Spleen (tissue), 11 donors: ENCODE results near the gene PLAAT3. TPM values are rescaled to one million over a fixed set of nuclear protein-coding genes. Genes with fewer than 3 reads are reported as not detected.

ENCODE experiments used
- DNase-seq: peaks from one replicate; pipeline ENCODE4 v3.0.0-alpha.2; 2020
- H3K27ac ChIP-seq, 8 donors: fragments of 200-600 bp; sonication (generic) in 7 of 8; 1 replicate in 4 of 8; 2 replicates in 4 of 8; pipeline versions ENCODE4 v1.5.0 to v1.8.0; 2016 to 2021; ENCODE audit warnings: inconsistent platforms in 4 of 8, mild to moderate bottlenecking in 4 of 8, moderate library complexity in 1 of 8
- H3K27me3 ChIP-seq, 7 donors: fragments of 200-600 bp; sonication (generic) in 6 of 7; replicated peaks in 1 of 7; 1 replicate in 4 of 7; 2 replicates in 3 of 7; pipeline versions ENCODE4 v1.5.0 to v1.8.0; 2016 to 2021; ENCODE audit warnings: inconsistent platforms in 3 of 7, mild to moderate bottlenecking in 1 of 7
- H3K36me3 ChIP-seq, 6 donors: fragments of 200-600 bp; sonication (generic) in 5 of 6; 1 replicate in 4 of 6; 2 replicates in 2 of 6; pipeline versions ENCODE4 v1.5.0 to v1.8.0; 2016 to 2021; ENCODE audit warnings: inconsistent platforms in 2 of 6
- H3K4me1 ChIP-seq, 6 donors: fragments of 200-600 bp; sonication (generic) in 5 of 6; 1 replicate in 3 of 6; 2 replicates in 3 of 6; pipeline versions ENCODE4 v1.5.0 to v1.8.0; 2016 to 2021; ENCODE audit warnings: inconsistent platforms in 3 of 6
- H3K4me3 ChIP-seq, 8 donors: fragments of 200-600 bp; sonication (generic) in 7 of 8; 1 replicate in 4 of 8; 2 replicates in 4 of 8; pipeline versions ENCODE4 v1.5.0 to v1.8.0; 2016 to 2021; ENCODE audit warnings: inconsistent platforms in 4 of 8, mild to moderate bottlenecking in 4 of 8, moderate library complexity in 2 of 8
- H3K9me3 ChIP-seq, 8 donors: fragments of 200-600 bp; sonication (generic) in 7 of 8; 1 replicate in 4 of 8; 2 replicates in 4 of 8; pipeline versions ENCODE4 v1.5.0 to v1.8.0; 2016 to 2021; ENCODE audit warnings: inconsistent platforms in 4 of 8
- POLR2A ChIP-seq, 3 donors: fragments of 450-650 bp; IDR thresholded peaks; one replicate each; pipeline ENCODE4 v1.5.1; 2017; ENCODE audit warnings: antibody characterized with exemption in 3 of 3, mild to moderate bottlenecking in 1 of 3
- POLR2AphosphoS5 ChIP-seq, 3 donors: sonication (generic); formaldehyde crosslinking; IDR thresholded peaks; one replicate each; pipeline ENCODE4 v1.5.1; 2017; ENCODE audit warnings: antibody characterized with exemption in 3 of 3
- WGBS, 5 donors: extraction: QIAGEN DNeasy Blood & Tissue Kit in 3 of 5; methylation state at CpG; one replicate each; pipeline versions ENCODE4 v1.1.5 to v1.1.7; 2013 to 2018; 5-methylcytosine and 5-hydroxymethylcytosine counted together
- intact Hi-C: fragments of 100-400 bp; cut with DNase I; formaldehyde crosslinking; loops from one replicate; pipeline ENCODE4 v1.15.0; 2023; ENCODE audit warnings: low total_unique reads
- polyA plus RNA-seq, 3 donors: library from polyadenylated mRNA; stranded (reverse); fragments of 200-250 nt; gene quantifications; one replicate each; pipeline ENCODE4 v1.2.1, GENCODE V29; 2013
- total RNA-seq, 7 donors: library from RNA; depleted of rRNA in 3 of 7; stranded (reverse); fragments of >200 nt in 3 of 7; fragmentation: NEBNext Ultra II Directional in 4 of 7; extraction: Animal tissue kit (Norgen Biotek cat#: 25700) in 4 of 7; gene quantifications; one replicate each; pipeline versions ENCODE4 v1.1.0 to v1.2.1, GENCODE V29; 2016 to 2021
- TF ChIP-seq, protein P1 (sequence below), 11 experiments: fragments of 200-600 bp in 7 of 11; fragments of 450-650 bp in 4 of 11; sonication (generic) in 4 of 11; IDR thresholded peaks in 8 of 11; conservative IDR thresholded peaks in 3 of 11; 1 replicate in 7 of 11; 2 replicates in 4 of 11; pipeline versions ENCODE4 v1.4.0 to v1.8.0; 2016 to 2021; ENCODE audit warnings: antibody characterized with exemption in 11 of 11, inconsistent platforms in 4 of 11, mild to moderate bottlenecking in 1 of 11
- donor health status: healthy with polysubstance abuse.
- donor health status: DM: no; HTN: no; CAD: no; lungs with moderate emphysema.
- donor health status: DM: no; HTN: no; CAD: no.
- donor health status: Bipolar disorder and iron deficiency.
- donor health status: healthy.
- donor health status: DM: no; HTN: no; CAD: no.
- donor health status: DM: yes; HTN: yes; CAD: no.

PLAAT3 gene
- total and polyA plus RNA-seq, 10 donors: 14.5 to 35.1 (median 24.7) TPM

DNA sequence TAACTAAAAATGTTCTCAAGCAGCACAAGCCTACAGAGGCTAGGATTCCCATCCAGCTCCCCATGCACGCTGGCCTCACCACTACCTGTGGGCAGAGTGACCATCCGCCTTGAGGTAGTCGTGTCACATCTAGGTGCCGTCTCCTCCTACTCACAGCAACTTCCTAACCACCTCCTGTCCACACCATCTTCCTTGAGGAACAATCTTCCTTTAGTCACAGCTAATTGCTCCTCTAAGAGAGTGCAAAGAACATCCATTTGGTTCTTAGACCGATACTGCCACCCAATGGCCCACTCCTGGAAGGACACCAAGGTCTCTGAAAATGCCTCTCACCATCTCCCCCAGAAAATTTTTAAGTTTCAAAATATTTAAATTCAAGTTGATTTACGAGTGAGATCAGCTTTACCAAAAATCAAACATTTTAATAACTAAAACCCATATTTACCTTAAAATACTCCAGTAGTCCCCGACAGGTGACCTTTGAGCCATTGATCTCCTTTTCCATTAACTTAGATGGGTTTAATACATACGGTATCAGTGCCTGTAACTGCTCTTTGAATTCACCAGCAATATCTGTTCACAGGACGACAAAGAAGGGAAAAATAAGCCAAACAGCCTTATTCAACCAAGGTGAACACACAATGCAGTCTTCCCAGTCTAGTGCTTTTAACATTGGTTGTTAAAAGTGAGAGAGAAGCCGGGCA is 21.7 kb upstream of the PLAAT3 start:
- Histone ChIP-seq H3K4me3 (no peak overlapping the region), H3K27ac (no peak overlapping the region), H3K4me1 (peaks cover 0 to 15% (median 0%) of the 10 kb centered on the region in 6 donors), H3K9me3 (no peaks in the 10 kb centered on the region), H3K27me3 (no peaks in the 10 kb centered on the region), H3K36me3 (peaks cover 4 to 92% (median 51%) of the 10 kb centered on the region in 6 donors)
- TF ChIP-seq, protein P1, sequence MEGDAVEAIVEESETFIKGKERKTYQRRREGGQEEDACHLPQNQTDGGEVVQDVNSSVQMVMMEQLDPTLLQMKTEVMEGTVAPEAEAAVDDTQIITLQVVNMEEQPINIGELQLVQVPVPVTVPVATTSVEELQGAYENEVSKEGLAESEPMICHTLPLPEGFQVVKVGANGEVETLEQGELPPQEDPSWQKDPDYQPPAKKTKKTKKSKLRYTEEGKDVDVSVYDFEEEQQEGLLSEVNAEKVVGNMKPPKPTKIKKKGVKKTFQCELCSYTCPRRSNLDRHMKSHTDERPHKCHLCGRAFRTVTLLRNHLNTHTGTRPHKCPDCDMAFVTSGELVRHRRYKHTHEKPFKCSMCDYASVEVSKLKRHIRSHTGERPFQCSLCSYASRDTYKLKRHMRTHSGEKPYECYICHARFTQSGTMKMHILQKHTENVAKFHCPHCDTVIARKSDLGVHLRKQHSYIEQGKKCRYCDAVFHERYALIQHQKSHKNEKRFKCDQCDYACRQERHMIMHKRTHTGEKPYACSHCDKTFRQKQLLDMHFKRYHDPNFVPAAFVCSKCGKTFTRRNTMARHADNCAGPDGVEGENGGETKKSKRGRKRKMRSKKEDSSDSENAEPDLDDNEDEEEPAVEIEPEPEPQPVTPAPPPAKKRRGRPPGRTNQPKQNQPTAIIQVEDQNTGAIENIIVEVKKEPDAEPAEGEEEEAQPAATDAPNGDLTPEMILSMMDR (IDR thresholded peaks at IDR 0.05 in 8 of 11, conservative IDR thresholded peaks at IDR 0.05 in 3 of 11): peak; percentile 64 to 88 (median 81)
- TF ChIP-seq POLR2AphosphoS5 (IDR thresholded peaks at IDR 0.05): no peak
- intact Hi-C loops: loop anchor here (2.0 kb wide), 1 partner anchor 157 kb away; no protein-coding TSS in a partner anchor
- 71 to 77% (median 76%) methylated on average over 10 of the region's 10 CpGs for WGBS, 5 donors
- no peak for DNase-seq

DNA sequence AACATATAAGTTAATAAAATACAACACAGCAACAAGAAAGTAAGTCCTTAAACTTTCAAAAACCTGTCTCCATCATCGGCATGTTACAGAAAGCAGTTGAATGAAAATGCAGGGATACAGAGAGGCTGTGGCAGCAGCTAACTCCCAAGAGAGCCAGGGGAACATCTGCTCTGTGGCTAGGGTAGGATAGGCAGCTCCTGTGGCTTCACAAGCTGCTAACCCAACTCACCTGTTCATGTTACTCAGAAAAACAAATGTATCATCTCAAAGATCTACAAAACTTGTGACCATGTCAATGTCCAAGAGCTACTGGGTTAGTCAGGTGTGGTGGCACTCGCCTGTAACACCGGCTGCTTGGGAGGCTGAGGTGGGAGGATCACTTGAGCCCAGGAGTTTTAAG is 15.2 kb upstream of the PLAAT3 start:
- Histone ChIP-seq H3K9me3 (no peaks in the 10 kb centered on the region), H3K36me3 (peaks cover 2 to 76% (median 66%) of the 10 kb centered on the region in 6 donors), H3K27ac (no peak overlapping the region), H3K4me1 (peaks cover 0 to 12% (median 0%) of the 10 kb centered on the region in 6 donors), H3K27me3 (no peaks in the 10 kb centered on the region), H3K4me3 (no peak overlapping the region)
- TF ChIP-seq POLR2A (IDR thresholded peaks at IDR 0.05) (no peak), POLR2AphosphoS5 (IDR thresholded peaks at IDR 0.05) (no peak)
- TF ChIP-seq, protein P1 (IDR thresholded peaks at IDR 0.05 in 8 of 11, conservative IDR thresholded peaks at IDR 0.05 in 3 of 11): no peak
- intact Hi-C loops: no loop called here
- WGBS, 5 donors: 96 to 100% (median 98%) methylated on average over 3 of the region's 3 CpGs
- DNase-seq: no peak

DNA sequence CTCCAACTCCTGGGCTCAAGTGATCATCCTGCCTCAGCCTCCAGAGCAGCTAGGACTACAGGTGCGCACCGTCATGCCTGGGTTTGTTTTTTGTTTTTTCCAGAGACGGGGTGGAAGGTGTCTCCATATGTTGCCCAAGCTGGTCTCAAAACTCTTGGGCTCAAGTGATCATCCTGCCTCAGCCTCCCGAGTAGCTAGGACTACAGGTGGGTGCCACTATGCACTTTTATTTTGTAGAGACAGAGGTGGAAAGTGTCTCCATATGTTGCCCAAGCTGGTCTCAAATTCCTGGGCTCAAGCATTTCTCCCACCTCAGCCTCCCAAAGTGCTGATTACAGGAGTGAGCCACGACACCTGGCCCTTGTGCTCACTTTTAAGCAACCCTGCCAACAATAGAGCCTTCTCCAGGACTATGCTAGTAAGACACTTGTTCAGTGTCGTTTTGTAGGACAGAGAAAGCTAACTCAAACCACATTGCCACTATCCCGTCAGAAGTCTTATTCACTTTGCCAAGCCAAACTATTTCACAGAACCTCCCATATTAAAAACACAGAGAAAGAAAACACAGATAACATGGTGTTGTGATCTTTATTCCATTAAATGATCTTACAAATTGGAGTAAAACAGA is 9.4 kb upstream of the PLAAT3 start:
- Histone ChIP-seq H3K27ac (no peak overlapping the region), H3K27me3 (no peaks in the 10 kb centered on the region), H3K4me1 (peaks cover 0 to 24% (median 5%) of the 10 kb centered on the region in 6 donors), H3K36me3 (peaks cover 0 to 18% (median 10%) of the 10 kb centered on the region in 6 donors), H3K9me3 (no peaks in the 10 kb centered on the region), H3K4me3 (no peak overlapping the region)
- intact Hi-C loops: no loop called here
- TF ChIP-seq POLR2AphosphoS5 (IDR thresholded peaks at IDR 0.05): no peak
- no peak for TF ChIP-seq POLR2A (IDR thresholded peaks at IDR 0.05)
- TF ChIP-seq, protein P1 (IDR thresholded peaks at IDR 0.05 in 8 of 11, conservative IDR thresholded peaks at IDR 0.05 in 3 of 11): no peak
- DNase-seq: no peak
- 56 to 82% (median 75%) methylated on average over 7 of the region's 7 CpGs for WGBS, 5 donors

DNA sequence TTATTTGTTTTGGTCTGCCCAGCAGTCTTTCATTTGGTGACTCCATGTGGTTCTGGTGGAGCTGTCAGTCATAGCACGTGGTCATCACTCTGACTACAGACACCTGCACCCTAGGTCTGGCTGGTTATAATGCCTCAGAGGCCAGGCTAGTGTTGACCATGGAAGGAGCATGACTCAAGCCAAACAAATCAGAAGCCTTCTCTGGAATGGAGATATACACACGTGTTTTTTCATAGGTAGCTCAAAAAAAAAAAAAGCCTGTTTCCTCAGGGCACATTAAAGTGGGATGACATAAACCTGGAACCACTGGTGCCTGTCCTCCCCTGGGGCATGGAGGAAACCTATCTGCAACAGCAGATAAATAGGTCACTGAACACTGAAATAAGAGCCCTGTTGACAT is 8.1 kb upstream of the PLAAT3 start:
- no peak overlapping the region for H3K4me3 ChIP-seq
- no peaks in the 10 kb centered on the region for H3K27me3 ChIP-seq
- peaks cover 0 to 24% (median 5%) of the 10 kb centered on the region in 6 donors for H3K4me1 ChIP-seq
- TF ChIP-seq POLR2A (IDR thresholded peaks at IDR 0.05): no peak
- no peak for TF ChIP-seq POLR2AphosphoS5 (IDR thresholded peaks at IDR 0.05)
- TF ChIP-seq, protein P1 (IDR thresholded peaks at IDR 0.05 in 8 of 11, conservative IDR thresholded peaks at IDR 0.05 in 3 of 11): no peak
- no peak for DNase-seq
- peaks cover 0 to 5% (median 0%) of the 10 kb centered on the region in 6 donors for H3K36me3 ChIP-seq
- WGBS, 5 donors: 59 to 75% (median 67%) methylated on average over 2 of the region's 2 CpGs
- H3K9me3 ChIP-seq: no peaks in the 10 kb centered on the region
- no peak overlapping the region for H3K27ac ChIP-seq
- intact Hi-C loops: no loop called here
